G401 (cell line): Measurements from ENCODE around the gene TOM1. TPM values are rescaled to one million over a fixed set of nuclear protein-coding genes. Genes with fewer than 3 reads are reported as not detected.
A peak's percentile ranks its signal among the peaks of the same experiment; 100 is the strongest.
"Not testable (repeated sequence)": the region's sequence is repeated elsewhere in the genome, so short reads cannot be mapped to it uniquely, and the experiment has no call there.

ENCODE experiments used
- DNase-seq: peaks from one replicate; pipeline ENCODE4 v3.0.0-alpha.2; 2015; ENCODE audit warnings: low spot score
- in situ Hi-C: cut with HindIII; loops from 2 replicates; pipeline ENCODE4 v1.10.0; 2016; ENCODE audit warnings: low sequenced_read_pairs, mixed read lengths
- total RNA-seq: library from RNA; depleted of rRNA; stranded (reverse); fragments of >200 nt; shearing (Covaris generic); gene quantifications from 2 replicates; pipeline ENCODE4 v1.2.3, GENCODE V29; 2014

TOM1 gene
- total RNA-seq, 1 experiment from 2014 or later, result 47.5 TPM

- in situ Hi-C loops, result no loop called here
- no peak for DNase-seq
Measured at GRCh38 chr22:35357883-35358621, 58.4 kb downstream of the TOM1 start.

- DNase-seq, result no peak
- in situ Hi-C loops, result no loop called here
Measured at GRCh38 chr22:35359380-35360065, 59.8 kb downstream of the TOM1 start.

- DNase-seq, result no peak
- in situ Hi-C loops, result no loop called here
Measured at GRCh38 chr22:35361001-35361558, 61.4 kb downstream of the TOM1 start.

- in situ Hi-C loops, result no loop called here
- no peak for DNase-seq
Measured at GRCh38 chr22:35363566-35364086, 63.9 kb downstream of the TOM1 start.

- DNase-seq, in situ Hi-C loops: not testable (repeated sequence)
Measured at GRCh38 chr22:35364230-35364629, 64.5 kb downstream of the TOM1 start.

GRCh38 chr22:35367331-35367886, 67.7 kb downstream of the TOM1 start:
- in situ Hi-C loops, result no loop called here
- no peak for DNase-seq

- in situ Hi-C loops, result no loop called here
- DNase-seq, result no peak
Measured at GRCh38 chr22:35368386-35368785, 68.7 kb downstream of the TOM1 start.

- DNase-seq, result no peak
- in situ Hi-C loops, result no loop called here
Measured at GRCh38 chr22:35369996-35370395, 70.3 kb downstream of the TOM1 start.

GRCh38 chr22:35373781-35374180, 74.1 kb downstream of the TOM1 start:
- no peak for DNase-seq
- in situ Hi-C loops, result no loop called here

GRCh38 chr22:35375031-35375430, 75.3 kb downstream of the TOM1 start:
- DNase-seq, result no peak
- in situ Hi-C loops, result no loop called here

GRCh38 chr22:35375526-35375925, 75.8 kb downstream of the TOM1 start:
- in situ Hi-C loops, result no loop called here

GRCh38 chr22:35376728-35377472, 77.2 kb downstream of the TOM1 start:
- in situ Hi-C loops, result no loop called here
- peak; percentile 59 for DNase-seq

More at GRCh38 chr22:35375526-35375925, 75.8 kb downstream of the TOM1 start:
- DNase-seq, result no peak

GRCh38 chr22:35377735-35378134, 78.0 kb downstream of the TOM1 start:
- DNase-seq, result no peak
- in situ Hi-C loops, result no loop called here

- DNase-seq, result no peak
- in situ Hi-C loops, result no loop called here
Measured at GRCh38 chr22:35378621-35379020, 78.9 kb downstream of the TOM1 start.

- no peak for DNase-seq
- in situ Hi-C loops, result no loop called here
Measured at GRCh38 chr22:35379146-35379993, 79.7 kb downstream of the TOM1 start.

GRCh38 chr22:35380013-35380412, 80.3 kb downstream of the TOM1 start:
- in situ Hi-C loops, result no loop called here
- DNase-seq, result no peak

- in situ Hi-C loops, result no loop called here
- peak; percentile 55 for DNase-seq
Measured at GRCh38 chr22:35380537-35381423, 81.1 kb downstream of the TOM1 start, which contains the start of gene HMOX1. HMOX1 (plus strand) TSS chr22:35381096; CDS start chr22:35381174, 78 bp downstream.
